Activated CD8-positive, alpha-beta memory T cell treated with anti-CD3 and anti-CD28 coated beads, Interleukin-2, amount 50 U/mL, for 1 hour (primary cell): ENCODE results near the gene BSND.

ENCODE experiments used
- DNase-seq: peaks from one replicate; pipeline ENCODE4 v3.0.0-alpha.2; 2020; ENCODE audit errors: extremely low read depth

Gene BSND

DNA sequence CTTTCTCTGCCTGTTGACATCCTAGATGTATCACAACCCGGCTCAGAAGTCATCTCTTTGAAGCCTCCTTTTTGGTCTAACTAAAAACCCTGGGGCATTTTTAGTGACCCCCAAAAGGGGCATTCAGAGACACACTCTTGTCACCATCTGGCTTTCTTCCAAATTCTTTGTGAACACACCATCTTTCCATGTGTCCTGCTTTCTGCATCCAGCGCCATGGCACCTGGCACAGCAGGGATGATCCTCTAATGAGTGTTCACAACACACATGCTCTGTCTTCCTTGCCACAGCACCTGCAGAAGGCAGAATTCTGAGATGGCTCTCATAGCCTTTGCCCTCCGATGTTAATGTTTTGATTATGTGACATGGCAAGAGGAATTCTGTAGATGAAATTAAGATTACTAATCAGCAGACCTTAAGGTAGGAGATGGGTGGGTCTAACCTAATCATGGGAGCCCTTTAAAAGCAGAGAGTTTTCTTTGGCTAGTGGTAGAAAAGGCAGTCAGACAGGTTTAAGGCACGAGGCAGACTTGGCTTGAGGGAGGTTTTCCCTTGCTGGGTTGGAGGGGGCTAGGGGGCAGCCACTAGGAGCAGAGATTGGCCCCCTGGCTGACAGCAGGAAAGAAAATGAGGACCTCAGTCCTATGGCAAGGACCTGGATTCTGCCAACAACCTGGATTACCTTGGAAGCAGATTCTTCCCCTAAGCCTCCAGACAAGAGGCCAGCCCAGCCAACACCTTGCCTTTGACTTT is 23.2 kb upstream of the BSND start:
- no peak for DNase-seq

DNA sequence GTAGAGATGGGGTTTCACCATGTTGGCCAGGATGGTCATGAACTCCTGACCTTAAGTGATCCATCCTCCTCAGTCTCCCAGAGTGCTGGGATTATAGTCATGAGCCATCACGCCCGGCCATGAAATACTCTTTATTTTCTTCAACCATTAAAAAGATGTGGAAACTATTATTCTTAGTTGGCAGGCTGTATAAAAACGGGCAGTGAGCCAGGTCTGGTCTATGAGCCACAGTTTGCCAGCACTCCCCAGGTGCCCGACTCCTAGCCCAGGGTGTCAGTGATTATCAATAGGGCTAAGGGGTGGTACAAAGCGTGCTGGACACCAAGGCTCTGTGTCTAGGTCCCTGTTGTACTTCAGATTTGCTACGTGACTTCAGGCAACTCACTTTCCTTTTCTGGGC is 22.0 kb upstream of the BSND start:
- no peak for DNase-seq

DNA sequence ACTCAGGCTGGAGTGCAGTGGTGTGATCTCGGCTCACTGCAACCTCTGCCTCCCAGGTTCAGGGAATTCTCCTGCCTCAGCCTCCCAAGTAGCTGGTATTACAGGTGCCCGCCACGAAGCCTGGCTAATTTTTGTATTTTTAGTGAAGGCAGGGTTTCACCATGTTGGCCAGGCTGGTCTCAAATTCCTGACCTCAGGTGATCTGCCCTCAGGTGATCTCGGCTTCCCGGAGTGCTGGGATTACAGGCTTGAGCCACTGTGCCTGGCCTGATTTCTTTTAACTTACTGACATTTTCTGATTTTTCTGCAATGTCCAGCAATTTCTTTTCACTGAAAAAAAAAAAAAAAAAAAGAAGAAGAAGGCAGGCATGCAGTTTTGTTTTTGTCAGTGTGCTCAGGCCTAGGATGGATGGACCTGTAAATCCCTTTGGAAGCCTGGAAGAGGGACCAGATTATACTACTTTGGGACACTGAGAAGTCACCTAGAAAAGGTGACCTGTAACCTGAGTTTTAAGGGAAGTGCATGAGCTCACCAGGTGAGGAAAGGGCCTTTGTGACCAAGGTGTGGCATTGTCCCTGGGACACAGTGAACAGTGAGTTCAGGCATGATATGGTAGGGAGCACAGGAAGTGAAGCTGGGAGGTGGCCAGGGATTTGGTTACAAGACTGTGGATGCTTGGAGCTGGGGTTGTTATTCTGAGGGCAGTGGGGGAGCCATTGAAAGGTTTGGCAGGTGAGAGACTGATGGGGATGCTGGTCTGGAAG is 21.0 kb upstream of the BSND start:
- no peak for DNase-seq

DNA sequence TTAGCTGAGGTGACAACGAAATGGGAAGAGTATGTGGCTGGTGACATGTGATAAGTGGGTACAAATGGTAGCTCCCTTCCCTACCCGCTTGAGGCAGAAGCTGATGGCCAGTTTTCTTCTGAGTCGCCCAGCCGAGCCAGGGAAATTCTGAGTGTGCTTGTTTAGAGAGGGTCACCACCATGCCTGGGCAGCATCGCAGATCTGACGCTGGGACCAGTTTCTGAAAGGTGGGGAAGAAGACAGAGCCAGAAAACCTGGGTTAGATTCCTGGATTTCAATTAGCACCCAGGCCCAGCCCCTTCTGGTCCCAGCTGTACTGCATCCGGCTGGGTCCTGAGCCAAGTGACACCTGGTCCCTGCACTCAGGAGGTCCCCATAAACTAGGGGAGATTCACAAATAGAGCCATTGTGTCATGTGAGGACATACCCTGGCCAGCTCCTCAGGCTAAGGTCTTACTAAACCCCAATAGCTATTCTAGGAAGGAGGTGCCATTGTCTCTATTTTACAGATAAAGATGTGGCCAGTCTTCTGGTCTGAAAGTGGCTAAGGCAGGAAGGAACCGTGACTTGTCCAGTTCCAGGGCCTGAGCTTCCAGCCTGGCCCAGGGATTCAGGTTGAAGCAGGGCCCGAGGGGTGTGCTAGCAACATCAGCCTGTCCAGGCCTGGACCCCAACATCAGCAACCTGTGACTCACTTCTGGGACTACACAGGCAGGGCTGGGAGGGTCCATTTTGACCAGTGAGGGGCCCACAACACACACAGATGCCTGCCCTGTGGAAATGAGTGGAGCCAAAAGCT is 20.0 kb upstream of the BSND start:
- DNase-seq = no peak

DNA sequence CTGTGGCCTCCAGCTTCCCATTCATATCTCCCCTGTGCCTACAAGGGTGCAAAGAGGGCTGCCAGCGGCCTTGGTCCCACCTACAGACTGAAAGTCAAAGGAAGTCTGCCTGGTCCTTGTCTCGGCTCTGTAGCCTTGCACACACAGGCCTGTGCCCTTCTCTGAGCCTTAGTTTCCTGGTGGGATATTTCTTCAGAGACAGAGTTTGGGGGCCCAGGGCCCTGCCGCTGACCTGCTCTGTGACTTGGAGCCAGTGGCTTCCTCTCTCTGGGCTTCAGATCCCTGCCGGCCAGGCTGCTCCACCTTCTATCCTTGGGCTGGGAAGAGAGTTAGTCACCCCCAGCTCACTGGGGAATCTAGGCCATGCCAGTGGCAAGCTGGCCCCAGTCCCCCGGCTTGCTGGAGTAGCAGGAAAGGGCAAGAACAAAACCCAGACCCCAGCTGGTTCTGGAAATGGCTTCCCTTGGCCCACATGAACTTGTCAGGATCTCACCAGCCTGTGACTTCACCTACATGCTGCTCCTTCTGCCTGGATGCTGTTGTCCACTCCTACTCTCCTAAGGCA is 19.3 kb upstream of the BSND start:
- no peak for DNase-seq

DNA sequence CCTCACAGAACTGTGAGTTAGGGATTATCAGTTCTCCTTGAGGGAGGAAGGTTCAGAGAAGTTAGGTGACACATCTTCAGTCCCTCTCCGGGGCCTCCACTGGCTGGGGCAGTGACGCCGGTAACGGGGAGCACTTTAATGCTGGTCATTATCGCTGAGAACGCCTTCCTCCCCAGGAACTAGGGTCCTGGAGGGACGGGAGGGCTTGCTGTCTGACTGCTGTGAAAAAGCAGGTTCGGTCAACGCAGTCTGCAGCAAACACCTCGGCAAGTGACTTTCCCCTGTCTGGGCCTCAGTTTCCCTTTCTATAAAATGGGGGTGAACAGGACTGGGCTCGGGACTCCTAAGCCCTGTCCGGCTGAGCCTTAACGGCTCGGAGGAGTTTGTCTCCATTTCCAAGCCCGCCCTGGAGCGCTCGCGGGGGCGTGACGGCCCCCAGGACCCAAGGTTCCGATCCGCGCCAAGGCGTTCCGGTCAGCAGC is 18.6 kb upstream of the BSND start:
- no peak for DNase-seq

DNA sequence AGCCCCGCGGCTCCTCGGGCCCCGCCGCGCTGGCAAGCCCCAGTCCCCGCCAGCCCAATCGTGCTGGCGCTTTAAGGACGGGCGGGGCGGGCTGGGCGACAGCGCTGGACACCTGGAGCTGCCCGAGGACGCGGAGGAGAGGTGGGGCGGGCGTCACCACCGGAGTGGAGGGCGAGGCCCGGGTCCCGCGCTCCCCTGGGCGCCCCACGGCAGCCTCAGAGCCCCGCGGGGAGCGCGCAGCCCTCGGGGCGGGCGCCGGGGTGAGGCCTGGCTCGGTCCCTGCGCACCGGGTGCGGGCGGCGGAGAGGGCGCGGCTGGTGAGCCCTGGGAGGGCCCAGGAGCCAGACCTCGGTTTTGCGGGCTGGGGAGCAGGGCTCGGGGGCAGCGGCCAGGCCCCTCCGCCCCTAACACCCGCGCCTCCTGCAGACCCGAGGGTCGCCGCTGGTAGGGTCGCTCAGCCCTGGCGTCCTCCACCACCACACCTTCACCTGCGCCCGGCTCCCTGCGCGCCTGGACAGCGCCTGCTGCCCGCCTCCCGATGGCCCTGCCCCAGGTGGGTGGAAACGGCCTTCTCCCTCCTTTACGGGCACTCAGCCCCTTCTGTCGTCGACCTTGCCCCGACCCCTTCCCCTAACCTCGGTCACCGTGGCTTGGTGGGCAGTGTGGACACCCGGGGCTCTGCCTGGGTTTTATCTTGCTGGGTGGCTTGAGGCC is 18.0 kb upstream of the BSND start, which contains the start of gene TMEM61:
TSS of gene TMEM61 (plus strand) at position 101 of the 714 bp plus-strand sequence. CDS start at position 539, 438 bp downstream.
- DNase-seq = no peak

DNA sequence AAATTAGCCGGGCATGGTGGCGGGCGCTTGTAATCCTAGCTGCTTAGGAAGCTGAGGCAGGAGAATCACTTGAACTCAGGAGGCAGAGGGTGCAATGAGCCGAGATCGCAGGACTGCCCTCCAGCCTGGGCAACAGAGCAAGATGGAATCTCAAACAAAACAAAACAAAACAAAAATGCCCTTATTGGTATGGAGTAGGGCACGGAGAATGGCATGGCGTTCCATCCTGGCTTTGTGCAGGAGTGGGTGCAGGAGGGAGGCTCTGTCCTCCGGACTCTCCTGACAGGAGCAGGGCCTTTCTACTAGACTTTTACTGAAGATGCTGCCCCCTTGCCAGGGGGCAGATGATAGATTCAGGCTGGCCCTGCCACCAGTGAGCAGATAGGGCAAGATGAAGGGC is 17.3 kb upstream of the BSND start:
- DNase-seq = no peak

DNA sequence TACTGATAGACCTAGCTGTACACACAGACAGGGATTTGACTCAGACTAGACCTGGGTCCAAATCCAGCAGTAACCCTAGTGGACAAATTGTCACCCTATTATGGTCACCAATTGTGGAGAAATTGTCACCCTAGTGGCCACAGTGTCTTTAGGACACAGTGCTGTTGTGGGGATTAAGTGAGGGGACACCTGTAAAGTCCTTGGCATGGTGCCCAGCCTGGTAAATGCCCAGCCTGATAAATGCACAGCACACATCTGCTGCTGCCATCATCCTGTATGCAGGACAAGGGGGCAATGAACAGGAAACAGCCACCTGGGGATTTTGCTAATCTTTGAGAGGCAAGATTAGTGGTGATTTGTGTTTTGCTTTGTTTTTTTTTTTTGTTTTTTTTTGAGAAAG is 16.0 kb upstream of the BSND start:
- DNase-seq = no peak

DNA sequence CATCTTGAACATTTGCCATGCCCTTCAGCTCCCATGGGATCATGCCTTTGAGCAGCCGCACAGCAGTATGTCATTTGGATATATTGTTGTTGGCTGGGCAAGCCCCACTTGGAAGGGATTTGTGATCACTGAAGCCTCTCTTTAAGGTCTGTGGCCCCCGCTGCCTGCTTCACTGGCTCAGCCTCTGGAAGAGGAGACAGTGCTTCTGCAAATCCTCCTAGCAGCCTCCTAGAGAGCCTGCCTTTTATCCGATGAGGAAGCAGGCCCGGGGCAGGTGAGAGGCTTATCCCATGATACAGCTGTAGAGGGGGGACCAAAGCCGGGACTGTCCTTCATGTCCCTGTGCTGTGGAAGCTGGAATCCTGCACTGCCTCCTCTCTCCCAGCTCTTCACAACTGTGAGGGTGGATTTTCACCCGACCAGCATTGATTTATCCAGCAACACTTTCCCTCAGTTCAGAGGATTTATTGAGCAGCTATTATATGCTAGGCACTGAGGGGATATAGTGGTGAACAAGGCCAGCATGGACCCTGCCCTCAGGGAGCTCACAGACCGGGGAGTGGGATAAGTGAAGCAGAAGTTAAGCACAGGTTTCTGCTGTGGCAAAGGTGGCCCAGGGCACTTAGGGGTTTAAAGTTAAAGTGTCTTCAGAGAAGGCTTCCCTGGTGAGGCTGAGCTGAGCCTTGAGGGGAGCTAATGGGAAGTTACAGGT is 14.4 kb upstream of the BSND start:
- no peak for DNase-seq

DNA sequence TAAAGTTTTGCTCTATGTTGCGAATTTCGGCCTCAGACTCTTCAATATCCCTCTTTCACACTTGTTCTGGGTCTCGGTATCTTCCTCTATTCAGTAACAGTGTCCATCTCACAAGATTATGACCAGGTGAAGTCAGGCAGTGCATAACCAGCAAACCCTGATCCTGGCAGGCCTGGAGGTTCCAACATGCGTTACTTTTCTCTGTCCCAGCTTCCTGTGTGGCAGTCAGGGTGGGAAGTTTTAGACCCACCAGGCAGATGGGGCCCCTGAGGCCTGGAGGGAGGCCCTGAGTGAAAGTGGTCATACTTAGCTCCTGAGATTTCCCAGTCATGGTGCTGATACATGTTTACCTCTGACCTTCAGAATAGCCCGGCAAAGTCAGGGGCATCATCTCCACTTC is 13.2 kb upstream of the BSND start:
- DNase-seq = no peak

DNA sequence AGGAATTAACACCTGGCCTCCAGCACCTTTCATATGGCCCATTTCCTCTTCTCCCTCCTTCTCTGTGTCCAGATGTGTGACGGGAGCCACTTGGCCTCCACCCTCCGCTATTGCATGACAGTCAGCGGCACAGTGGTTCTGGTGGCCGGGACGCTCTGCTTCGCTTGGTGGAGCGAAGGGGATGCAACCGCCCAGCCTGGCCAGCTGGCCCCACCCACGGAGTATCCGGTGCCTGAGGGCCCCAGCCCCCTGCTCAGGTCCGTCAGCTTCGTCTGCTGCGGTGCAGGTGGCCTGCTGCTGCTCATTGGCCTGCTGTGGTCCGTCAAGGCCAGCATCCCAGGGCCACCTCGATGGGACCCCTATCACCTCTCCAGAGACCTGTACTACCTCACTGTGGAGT is 12.7 kb upstream of the BSND start:
- no peak for DNase-seq

DNA sequence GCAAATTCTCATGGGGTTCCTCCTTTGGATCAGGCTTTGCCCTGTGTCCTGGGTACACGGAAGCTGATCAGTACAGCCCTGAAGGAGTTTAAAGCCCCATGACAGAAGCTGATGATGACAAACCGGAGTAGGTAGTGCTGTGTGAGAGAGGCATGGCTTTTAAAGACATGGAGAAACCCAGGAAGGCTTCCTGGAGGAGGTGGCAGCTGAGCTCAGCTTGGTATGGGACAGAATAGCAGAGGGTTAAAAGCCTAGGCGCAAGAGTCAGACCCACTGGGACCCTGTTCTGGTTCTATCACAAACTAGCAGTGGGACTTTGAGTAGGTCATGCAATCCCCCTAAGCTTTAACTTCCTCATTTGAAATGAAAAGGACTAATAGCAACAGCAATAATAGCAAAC is 12.2 kb upstream of the BSND start:
- DNase-seq = no peak

DNA sequence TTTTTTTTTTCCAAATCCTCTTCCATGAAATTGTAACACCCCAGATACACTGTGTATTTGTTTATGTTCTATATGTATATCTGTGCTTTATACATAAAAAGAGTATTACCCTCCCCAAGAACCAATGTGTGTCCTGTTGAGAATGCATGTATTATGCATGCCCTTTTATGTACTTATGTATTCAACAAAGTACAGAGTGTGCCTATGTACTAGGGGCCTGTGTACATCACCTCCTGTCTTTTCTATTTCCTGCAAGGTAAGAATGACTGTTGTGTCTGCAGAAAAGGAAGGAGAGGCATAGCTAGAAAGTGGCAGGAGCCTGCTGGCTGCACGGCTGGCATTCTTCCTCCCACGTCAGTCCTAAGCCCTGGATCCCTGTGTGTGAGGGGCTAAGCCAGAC is 11.3 kb upstream of the BSND start:
- no peak for DNase-seq

DNA sequence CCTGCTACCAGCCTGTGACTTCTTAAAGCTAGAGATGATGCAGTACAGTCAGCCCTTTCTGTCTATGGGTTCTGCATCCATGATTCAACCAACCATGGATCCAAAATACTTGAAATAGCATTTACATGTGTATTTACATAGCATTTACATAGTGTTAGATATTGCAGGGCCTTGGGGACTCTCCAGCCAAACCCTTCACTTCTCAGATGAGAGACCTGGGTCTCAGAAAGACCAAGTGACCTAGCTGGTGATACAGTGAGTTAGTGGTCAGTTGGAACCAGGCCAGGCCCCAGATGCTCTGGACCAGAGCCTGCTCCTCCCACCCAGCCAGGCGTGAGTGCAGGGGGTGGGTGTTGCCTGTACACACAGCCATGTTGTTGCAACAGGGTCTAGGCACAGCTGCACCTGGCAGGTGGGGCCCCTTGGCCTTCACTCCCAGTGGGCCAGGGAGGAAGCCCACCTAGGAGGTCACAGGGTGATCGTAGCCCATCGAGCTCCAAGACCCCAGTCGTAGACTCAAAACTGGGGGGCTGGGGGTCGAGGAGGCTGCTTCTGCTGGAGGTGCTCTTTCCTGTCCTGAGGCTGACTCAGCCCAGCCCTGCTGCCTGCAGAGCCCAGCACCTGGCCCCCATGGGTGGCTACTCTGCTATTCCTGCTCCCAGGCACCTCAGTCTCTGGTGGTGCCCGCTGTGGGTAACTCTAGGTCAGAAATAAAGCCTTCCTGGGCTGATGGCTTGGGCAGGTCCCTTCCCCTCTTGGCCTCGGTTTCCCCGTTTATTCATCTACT is 10.6 kb upstream of the BSND start:
- DNase-seq = no peak

DNA sequence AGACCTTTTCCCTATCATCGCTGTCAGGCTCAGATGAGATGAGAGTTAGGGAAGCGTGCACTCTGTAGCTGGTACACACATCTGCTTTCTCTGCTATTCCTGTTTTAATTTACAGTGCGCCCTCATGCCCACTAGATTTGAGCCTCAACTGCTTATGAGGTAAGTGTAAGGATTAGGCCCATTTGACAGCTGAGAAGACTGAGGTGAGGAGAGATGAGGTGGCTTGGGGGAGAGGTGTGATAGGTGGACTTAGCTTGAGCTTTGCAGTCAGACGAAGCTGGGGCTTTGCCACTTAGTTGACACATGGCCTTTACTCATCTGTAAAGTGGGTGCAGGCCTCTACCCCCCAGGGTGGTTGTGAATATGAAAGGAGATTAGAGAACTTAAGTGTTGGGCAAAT is 9.8 kb upstream of the BSND start:
- DNase-seq = no peak

DNA sequence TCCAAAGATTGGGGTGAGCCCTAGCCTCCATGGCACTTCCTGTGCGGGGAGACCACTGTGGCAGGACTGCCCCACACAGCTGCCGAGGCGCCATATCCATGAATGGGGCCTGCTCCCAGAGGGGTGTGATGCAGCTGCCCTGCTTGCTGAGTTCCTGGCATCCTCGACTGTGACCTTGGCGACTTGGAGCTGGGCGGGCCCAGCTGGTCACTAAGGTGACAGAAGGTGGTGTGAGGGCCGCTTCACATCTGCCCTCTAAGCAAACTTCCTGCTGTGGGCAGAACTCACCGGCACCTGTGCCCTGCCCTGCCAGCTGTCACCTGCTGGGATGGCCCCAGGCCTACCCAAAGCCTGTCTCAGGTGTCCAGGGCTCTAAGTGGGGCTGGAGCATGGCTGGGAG is 9.3 kb upstream of the BSND start:
- DNase-seq = no peak

DNA sequence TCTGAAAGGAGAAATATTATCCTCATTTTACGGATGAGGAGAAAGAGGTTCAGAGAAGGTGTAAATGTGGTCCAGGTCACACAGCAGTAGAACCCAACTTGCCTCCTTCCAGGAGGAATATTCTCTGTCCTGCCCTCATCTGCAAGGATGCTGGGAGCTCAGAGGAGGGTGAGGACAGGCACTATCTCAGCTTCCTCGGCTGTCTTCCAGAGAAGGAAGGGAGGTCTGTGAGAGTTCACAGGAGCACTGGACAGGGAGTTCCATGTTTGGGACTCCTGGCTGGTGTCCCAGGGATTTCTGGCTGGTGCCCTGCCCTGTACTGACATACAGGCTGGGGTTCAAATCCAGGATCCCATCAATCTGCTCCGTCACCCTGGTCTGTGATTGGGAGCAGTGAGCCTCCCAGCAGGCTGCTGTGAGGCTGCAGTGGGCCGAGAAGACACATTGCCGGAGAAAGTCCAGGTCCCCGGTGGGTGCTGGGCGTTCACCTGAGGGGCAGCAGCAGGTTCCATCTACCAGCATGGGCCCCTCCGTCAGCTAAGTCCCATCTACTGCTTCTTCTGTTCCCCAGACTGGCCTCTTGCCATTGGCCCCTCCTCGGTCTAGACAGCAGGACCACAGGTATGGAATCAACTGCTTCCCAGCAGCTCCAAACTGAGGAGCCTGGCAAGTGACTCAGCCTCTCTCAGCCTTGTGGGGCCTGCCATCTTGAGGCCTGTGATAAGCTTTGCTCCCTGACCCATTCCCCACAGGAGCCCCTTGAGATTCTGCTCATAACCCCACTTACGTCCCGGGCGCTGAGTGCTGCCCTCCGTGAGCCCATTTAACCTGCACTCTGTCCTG is 8.5 kb upstream of the BSND start:
- DNase-seq = no peak

DNA sequence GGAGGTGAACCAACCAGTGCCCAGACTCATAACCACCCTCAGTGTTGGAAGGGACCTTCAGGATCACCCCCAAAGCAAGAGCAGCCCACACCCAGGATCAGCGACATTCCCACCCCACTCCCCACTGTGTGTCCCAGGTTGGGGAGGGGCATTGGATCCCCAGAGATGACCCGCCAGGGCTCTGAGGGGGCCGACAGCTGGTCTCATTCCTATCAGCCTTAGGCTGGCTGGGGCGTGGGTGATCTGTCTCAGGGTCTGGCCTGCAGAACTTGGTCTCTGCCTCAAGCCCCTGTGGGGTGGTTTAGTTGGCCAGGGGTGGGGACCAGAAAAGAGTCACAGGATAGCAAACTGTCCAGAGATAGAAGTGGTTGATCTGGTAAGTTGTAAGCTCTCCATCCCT is 7.8 kb upstream of the BSND start:
- no peak for DNase-seq
